Stomach smooth muscle (tissue), 2 donors: ENCODE results near the gene METTL1.

Experiments
- H3K27ac ChIP-seq: one replicate; pipeline ENCODE4 v1.7.0; 2013; ENCODE audit warnings: mild to moderate bottlenecking, low read length, inconsistent platforms
- H3K27me3 ChIP-seq, 2 donors: one replicate each; pipeline ENCODE4 v1.7.0; 2013; ENCODE audit warnings: low read length in 2 of 2; ENCODE audit not compliant: insufficient read depth in 2 of 2, control insufficient read depth in 1 of 2
- H3K36me3 ChIP-seq, 2 donors: one replicate each; pipeline ENCODE4 v1.7.0; 2013; ENCODE audit warnings: low read length in 2 of 2; ENCODE audit not compliant: control insufficient read depth in 2 of 2, insufficient read depth in 2 of 2
- H3K4me1 ChIP-seq: one replicate; pipeline ENCODE4 v1.7.0; 2013; ENCODE audit warnings: low read length; ENCODE audit not compliant: control insufficient read depth, insufficient read depth
- H3K4me3 ChIP-seq, 2 donors: one replicate each; pipeline ENCODE4 v1.7.0; 2013; ENCODE audit warnings: low read length in 2 of 2
- H3K9ac ChIP-seq, 2 donors: one replicate each; pipeline ENCODE4 v1.7.0; 2013; ENCODE audit warnings: low read length in 2 of 2, mild to moderate bottlenecking in 1 of 2
- H3K9me3 ChIP-seq, 2 donors: one replicate each; pipeline ENCODE4 v1.7.0; 2013; ENCODE audit warnings: low read length in 2 of 2; ENCODE audit not compliant: control insufficient read depth in 2 of 2
- donor health status: healthy.
- donor health status: Pancreatic carcinoma.

Gene METTL1

GRCh38 chr12:57761391-57761998, 10.4 kb downstream of the METTL1 start:
- Histone ChIP-seq H3K9me3 (no peaks in the 10 kb centered on the region), H3K4me1 (peaks cover 21% of the 10 kb centered on the region), H3K27ac (no peak overlapping the region), H3K9ac (no peak overlapping the region), H3K36me3 (peaks cover 17% of the 10 kb centered on the region in 2 donors), H3K27me3 (peaks cover 45 to 46% of the 10 kb centered on the region in 2 donors), H3K4me3 (no peak overlapping the region)

DNA sequence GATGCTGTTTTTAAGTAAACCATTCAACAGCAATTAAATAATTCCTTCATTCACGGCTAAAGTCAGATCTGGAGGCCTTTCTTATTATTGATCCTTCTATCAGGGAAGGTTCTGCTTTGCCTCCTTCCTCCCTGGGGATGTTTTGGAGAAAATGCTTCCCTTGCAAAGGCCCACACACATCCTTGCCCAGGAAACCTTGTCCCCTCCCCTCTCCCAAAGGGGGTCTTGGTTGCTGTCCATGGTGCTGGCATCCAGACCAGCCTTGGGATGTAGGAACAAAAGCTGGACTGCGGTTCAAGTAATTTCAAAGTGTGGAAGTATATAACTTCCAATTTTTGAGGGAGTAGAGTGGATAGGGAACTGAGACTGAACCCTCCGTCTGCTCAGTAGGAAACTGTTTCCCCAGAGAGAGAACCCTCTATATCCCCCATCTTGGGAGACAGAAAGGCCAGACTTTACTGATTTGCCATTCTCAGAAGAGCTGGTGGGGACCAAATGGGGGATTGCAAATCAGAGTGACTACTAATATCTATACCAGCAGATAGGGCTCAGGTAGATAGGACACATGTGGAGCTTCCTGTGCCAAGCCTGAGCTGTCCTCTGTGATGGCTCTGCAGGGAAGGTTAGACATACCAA, 11.4 kb downstream of the METTL1 start:
- Histone ChIP-seq H3K36me3 (peaks cover 17% of the 10 kb centered on the region in 2 donors), H3K27ac (no peak overlapping the region), H3K27me3 (peaks cover 37 to 39% of the 10 kb centered on the region in 2 donors), H3K4me1 (peaks cover 15% of the 10 kb centered on the region), H3K4me3 (no peak overlapping the region), H3K9me3 (no peaks in the 10 kb centered on the region), H3K9ac (no peak overlapping the region)

DNA sequence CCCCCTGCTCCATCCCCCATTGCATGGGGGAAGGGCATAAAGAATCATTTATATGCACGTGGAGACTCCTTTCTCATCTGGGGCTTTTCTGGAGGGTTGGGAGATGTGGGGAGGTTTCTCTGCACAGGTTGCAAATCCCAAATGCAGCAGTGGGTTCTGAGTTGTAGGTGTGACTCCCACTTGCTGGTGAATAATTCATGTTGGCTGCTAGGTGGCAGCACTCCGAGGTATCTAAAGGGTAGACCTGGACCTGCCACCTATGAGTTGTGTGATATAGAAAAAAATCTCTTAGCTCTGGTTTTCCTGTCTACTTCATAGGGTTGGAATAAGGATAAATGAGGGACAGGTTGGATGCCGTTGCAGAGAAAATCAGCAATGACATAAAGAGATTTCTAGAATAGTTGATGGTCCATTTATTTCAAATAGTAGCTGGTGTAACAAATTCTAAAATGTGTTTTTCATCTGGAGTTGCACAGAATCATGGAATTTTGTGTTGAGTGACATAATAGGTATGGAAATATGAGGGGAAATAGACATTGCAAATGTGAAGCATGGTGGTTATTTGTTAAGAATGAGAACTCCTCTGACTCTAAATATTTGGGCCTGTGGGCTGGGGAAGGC, 12.4 kb downstream of the METTL1 start:
- H3K9ac ChIP-seq = no peak overlapping the region
- H3K36me3 ChIP-seq = peaks cover 17% of the 10 kb centered on the region in 2 donors
- H3K27me3 ChIP-seq = peaks cover 27 to 29% of the 10 kb centered on the region in 2 donors
- H3K4me1 ChIP-seq = peaks cover 9% of the 10 kb centered on the region
- no peaks in the 10 kb centered on the region for H3K9me3 ChIP-seq
- no peak overlapping the region for H3K27ac ChIP-seq
- H3K4me3 ChIP-seq = no peak overlapping the region

DNA sequence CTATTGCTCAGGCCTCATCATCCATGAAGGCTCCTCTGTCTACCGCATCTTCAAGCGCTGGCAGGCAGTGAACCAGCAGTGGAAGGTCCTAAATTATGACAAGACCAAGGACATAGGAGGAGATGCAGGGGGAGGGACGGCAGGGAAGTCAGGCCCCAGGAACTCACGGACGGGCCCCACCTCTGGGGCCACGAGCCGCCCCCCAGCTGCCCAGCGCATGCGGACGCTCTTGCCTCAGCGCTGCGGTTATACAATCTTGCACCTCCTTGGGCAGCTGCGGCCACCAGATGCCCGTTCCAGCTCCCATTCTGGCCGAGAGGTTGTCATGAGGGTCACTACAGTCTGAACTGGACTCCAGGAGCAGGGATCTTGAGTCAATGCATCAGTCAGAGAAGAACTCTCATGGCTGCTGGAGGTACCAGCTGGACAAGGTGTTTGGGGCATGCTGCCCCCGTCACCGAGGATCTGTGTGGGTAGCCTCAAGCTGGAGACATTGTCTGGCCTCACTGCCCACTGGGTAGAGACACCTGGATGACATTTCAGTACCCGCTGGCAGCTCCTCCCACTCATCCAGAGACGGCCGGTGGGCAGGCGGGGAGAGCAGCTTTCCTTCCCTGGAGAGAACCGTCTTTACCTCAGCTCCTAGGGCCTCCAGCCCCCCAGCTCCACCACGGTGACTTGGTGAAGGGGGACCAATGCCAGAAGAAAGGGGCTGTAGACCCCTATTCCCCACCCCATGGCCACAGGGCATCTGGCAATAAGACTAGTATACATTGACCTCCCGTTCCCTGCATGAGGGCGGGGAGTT, 13.1 kb downstream of the METTL1 start:
- Histone ChIP-seq H3K36me3 (peaks cover 17% of the 10 kb centered on the region in 2 donors), H3K4me3 (no peak overlapping the region), H3K9me3 (no peaks in the 10 kb centered on the region), H3K9ac (no peak overlapping the region), H3K27ac (no peak overlapping the region), H3K27me3 (peaks cover 20 to 22% of the 10 kb centered on the region in 2 donors), H3K4me1 (peaks cover 13% of the 10 kb centered on the region)

GRCh38 chr12:57757771-57758170, 14.1 kb downstream of the METTL1 start:
- no peak overlapping the region for H3K4me3 ChIP-seq
- H3K9ac ChIP-seq = no peak overlapping the region
- H3K4me1 ChIP-seq = peaks cover 13% of the 10 kb centered on the region
- peaks cover 17% of the 10 kb centered on the region in 2 donors for H3K36me3 ChIP-seq
- H3K27me3 ChIP-seq = peaks cover 10 to 12% of the 10 kb centered on the region in 2 donors
- H3K27ac ChIP-seq = no peak overlapping the region
- no peaks in the 10 kb centered on the region for H3K9me3 ChIP-seq

GRCh38 chr12:57756406-57757341, 15.2 kb downstream of the METTL1 start:
- Histone ChIP-seq H3K4me1 (peaks cover 18% of the 10 kb centered on the region), H3K27me3 (peaks cover 4 to 5% of the 10 kb centered on the region in 2 donors), H3K9ac (peak overlapping the region in 1 of 2 donors; percentile 36), H3K9me3 (no peaks in the 10 kb centered on the region), H3K36me3 (peaks cover 17% of the 10 kb centered on the region in 2 donors), H3K27ac (no peak overlapping the region), H3K4me3 (peak overlapping the region; percentile 33 to 77)

DNA sequence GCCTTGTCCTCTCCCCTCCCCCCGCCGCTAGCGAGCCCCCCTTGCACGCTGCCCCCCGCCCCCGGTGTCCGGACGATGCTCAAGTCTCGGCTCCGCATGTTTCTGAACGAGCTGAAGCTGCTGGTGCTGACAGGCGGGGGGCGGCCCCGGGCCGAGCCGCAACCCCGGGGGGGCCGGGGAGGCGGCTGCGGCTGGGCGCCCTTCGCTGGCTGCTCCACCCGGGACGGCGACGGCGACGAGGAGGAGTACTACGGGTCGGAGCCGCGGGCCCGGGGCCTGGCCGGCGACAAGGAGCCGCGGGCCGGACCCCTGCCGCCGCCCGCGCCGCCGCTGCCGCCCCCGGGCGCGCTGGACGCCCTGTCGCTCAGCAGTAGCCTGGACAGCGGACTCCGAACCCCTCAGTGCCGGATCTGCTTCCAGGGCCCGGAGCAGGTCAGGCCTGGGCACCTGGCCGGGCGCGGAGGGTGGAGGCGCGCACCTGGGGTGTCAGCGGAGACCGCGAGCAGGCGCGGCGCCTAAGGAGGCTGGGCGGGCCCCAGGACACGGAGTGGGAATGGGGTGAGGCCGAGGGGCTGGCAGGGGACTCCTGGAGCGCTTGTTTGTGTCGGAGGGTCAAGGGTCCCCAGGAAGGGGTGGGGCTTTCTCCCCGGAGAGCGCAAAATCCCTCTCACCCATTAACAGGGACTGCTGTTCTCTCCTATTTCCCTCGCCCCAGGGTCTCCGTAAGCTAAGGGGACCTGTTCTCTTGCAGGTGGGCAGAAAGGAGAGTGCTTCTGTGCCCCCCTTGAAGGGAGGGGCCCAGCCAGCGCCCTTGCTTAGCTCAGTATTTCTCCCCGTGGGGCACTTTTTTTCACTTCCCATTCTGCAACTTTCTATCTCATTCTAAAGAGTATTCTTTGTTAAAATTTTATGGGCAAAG, 16.2 kb downstream of the METTL1 start:
- H3K27ac ChIP-seq = no peak overlapping the region
- H3K4me1 ChIP-seq = peaks cover 28% of the 10 kb centered on the region
- H3K27me3 ChIP-seq = no peaks in the 10 kb centered on the region
- H3K36me3 ChIP-seq = peaks cover 17 to 21% of the 10 kb centered on the region in 2 donors
- H3K9me3 ChIP-seq = no peaks in the 10 kb centered on the region
- peak overlapping the region; percentile 51 for H3K9ac ChIP-seq
- peak overlapping the region; percentile 33 to 77 for H3K4me3 ChIP-seq

- Histone ChIP-seq H3K4me1 (peaks cover 29% of the 10 kb centered on the region), H3K9ac (no peak overlapping the region), H3K27me3 (no peaks in the 10 kb centered on the region), H3K9me3 (no peaks in the 10 kb centered on the region), H3K4me3 (peak overlapping the region in 1 of 2 donors; percentile 77), H3K36me3 (peaks cover 21 to 26% of the 10 kb centered on the region in 2 donors), H3K27ac (no peak overlapping the region)
These were observed 16.8 kb downstream of the METTL1 start for GRCh38 chr12:57755194-57755453.

DNA sequence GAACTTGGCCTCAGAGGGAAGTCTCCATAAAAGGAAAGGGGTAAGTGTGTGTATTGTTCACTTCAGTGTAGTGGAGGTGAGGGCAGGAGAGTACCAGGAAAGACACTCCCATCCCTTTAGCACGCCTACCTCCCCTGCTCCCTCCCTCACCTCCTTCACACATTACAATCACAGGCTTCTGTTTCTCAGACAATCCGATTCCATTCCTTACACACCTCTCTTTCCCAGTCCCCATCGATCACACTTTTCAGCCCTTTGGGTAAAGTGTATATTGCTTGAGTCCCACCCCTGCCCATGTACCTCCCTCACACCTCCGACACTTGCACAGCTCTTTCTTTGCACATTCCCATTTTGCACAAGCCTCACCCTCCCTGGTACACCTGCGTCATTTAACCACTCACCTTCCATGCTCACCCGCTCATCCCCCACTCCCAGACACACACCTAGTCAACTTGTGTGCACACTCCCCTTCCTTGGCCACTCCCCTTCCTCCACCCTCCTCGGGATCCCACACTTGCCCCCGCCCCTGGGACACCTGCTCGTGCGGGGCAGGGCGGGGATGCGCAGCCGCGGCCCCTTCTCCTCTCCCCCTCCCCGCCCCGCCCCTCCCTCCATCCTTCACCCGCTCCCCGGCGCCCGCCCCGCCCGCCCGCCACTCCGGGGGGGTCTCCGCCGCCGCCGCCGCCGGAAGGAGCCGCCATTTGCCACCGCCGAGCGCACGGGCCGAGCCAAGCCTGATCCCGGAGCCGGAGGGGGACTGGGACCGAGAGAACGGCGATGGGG, 17.3 kb downstream of the METTL1 start, which contains the start of gene MARCHF9:
Gene MARCHF9 (plus strand): TSS at position 693 of the 783 bp plus-strand sequence. CDS start 426 bp downstream, outside the sequence.
- H3K9ac ChIP-seq = peak within 1 kb of the TSS; percentile 51
- H3K27ac ChIP-seq = no peak within 1 kb of the TSS
- peaks cover 29% of the 10 kb centered on the region for H3K4me1 ChIP-seq
- peak within 1 kb of the TSS; percentile 70 to 77 for H3K4me3 ChIP-seq
- H3K9me3 ChIP-seq = no peaks in the 10 kb centered on the region
- H3K36me3 ChIP-seq = peaks cover 21 to 27% of the 10 kb centered on the region in 2 donors
- no peaks in the 10 kb centered on the region for H3K27me3 ChIP-seq
